Hepatic stellate cell (primary cell): Measurements from ENCODE around the gene RAP1B.
A peak's percentile ranks its signal among the peaks of the same experiment; 100 is the strongest.
"Not testable (repeated sequence)": the region's sequence is repeated elsewhere in the genome, so short reads cannot be mapped to it uniquely, and the experiment has no call there.

ENCODE experiments used
- DNase-seq: peaks from one replicate; pipeline ENCODE4 v3.0.0; 2011; ENCODE audit warnings: low spot score

RAP1B gene

DNA sequence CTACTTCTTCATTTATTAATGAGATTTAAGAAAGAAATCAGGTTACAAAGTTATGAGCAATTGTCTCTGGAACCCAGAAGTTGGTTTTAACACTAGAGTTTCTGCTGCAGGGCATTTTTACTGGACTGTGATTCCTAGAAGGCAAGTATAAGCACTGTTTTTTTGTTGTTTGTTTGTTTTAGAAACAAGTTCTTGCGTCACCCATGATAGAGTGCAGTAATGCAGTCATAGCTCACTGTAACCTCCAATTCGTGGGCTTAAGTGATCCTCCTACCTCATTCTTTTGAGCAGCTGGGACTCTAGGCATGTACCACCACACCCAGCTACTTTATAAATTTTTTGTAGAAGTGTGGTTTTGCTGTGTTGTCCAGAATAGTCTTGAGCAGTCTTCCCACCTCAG lies 25.6 kb downstream of the RAP1B start:
- DNase-seq = no peak

DNA sequence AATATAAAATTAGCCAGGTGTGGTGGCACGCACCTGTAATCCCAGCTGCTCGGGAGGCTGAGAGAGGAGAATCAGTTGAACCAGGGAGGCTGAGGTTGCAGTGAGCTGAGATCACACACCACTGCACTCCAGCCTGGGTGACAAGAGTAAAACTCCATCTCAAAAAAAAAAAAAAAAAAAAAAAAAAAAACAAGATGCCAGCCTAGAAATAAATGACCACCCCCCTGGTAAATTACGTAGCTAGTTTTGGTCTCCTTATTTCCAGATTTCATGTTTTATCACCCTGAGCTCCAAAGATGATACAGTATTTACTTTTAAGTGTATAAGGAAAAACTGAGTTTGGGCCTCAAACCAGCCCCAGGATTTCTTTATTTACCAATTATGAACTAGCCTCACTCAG lies 26.7 kb downstream of the RAP1B start:
- DNase-seq = not testable (repeated sequence)

DNA sequence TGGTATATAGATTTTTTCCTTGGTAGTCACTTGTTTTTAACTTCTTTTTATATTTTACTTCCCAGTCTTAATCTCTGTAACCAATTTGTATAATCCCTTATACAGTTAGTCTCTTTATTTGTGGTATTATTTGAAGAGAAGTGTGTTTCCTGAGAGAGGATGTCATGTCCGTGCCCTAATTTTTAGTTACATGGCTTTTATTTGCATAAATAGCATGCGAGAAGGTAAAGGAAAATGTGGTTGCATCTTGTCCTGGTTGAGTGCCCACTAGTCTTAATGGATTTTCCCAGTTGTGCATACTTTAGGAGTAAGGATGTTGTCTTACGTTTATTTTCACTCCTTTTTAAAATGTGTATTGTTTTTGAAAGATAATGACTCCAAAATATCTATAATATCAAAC lies 27.5 kb downstream of the RAP1B start:
- no peak for DNase-seq

DNA sequence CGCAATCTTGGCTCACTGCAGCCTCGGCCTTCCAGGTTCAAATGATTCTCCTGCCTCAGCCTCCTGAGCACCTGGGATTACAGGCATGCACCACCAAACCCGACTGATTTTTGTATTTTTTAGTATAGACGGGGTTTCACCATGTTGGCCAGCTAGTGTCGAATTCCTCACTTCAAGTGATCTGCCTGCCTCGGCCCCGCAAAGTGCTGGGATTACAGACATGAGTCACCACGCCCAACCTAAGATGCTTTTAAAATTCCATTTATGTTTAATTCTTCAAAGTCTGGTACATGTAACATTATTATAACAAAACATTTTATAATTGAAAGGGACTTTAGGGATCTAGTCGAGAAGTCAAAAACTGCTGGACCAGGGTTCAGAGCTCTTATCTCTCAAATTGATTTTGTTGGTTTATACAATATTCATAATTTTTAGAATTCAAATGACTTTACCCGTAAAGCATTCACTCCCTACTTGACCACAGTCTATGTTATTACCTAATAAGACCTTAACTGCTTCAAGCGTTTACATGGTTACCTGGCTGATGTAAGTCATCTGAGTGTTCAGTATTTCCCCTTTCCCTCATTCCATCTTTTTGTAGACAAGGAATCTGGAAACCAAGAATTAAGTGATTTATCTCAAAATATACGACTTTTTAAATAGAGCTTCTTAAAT lies 28.2 kb downstream of the RAP1B start:
- no peak for DNase-seq

DNA sequence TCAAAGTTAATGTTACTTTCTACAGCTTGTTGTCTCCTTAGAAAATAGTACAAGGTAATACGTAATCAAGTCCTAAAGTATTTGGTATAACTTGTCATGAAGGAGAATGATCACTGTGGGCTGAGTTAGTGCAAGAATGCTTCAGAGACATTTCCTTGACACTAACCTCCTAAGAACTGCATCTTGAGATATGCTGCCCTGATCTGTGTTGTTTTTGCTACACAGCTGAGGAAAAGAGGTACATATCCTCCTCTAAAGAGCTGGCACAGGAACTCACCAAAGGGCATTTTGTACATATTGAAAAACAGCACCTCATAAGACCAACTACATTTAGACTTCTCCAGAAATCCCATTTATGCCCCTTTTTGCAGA lies 28.7 kb downstream of the RAP1B start:
- DNase-seq = no peak

DNA sequence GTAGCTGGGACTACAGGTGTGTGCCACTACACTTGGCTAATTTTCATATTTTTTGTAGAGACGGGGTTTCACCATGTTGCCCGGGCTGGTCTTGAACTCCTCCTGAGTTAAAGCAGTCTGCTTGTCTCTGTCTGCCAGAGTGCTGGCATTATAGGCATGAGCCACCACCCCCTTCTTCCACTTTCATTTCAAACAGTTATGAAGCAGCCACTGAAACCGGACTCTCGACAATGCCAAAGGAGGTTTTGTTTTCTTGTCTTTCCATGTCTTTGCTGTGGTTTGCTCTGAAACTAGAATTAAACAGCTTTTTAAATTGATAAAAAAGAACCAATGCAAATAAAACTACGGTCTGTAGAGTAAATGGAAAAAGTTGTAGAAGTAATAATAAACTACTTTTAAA lies 30.4 kb downstream of the RAP1B start:
- no peak for DNase-seq

DNA sequence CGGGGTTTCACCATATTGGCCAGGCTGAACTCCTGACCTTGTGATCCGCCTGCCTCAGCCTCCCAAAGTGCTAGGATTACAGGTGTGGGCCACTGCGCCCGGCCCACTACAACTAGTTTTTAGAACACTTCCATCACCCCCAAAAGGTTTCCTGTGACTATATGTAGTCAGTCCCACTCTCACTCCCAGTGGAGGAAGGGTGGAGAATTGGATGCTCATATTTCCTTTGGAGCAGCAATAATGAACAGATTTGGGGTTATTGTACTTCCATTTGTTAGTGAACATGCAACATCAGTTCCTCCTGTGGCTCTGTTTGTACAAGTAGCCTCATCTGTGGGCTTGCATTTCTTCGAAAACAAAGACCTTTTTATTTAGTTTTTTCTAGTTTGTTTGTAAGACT lies 35.8 kb downstream of the RAP1B start:
- no peak for DNase-seq

DNA sequence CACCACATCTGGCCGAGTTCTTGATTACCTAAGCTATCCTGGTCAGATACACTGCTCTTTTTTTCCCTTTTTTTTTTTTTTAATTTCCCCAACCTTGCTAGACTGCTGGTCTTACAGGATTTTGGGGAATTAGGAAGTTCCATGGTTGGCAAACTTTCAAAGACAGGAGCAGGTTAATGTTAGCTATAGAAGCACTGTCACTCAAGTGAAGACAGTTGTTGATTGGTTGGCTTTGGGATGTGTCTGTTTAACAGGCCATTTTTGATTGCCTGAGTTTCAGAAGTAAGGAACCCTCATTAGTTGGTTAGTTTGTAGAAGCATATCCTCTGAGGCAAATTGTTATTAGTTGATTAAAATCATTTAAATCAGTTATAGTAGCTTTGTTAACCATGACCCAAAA lies 36.8 kb downstream of the RAP1B start:
- DNase-seq = no peak

DNA sequence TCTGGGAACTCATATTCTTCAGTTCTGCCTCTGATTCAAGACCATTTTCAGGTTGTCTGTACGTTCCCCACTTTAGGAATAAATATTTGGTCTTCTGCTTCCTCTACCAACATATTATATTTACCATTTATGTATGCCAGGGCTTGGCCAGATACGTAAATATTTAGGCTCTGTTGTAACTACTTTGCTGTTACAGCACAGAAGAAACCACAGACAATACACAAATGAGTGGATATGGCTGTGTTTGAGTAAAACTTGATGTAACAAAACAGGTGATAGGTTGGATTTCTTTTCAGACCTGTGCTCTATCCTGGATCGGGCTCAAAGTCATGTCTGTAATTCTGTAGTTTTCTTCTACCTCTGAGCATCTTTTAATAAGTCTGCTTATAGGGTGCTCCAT lies 37.5 kb downstream of the RAP1B start:
- no peak for DNase-seq

DNA sequence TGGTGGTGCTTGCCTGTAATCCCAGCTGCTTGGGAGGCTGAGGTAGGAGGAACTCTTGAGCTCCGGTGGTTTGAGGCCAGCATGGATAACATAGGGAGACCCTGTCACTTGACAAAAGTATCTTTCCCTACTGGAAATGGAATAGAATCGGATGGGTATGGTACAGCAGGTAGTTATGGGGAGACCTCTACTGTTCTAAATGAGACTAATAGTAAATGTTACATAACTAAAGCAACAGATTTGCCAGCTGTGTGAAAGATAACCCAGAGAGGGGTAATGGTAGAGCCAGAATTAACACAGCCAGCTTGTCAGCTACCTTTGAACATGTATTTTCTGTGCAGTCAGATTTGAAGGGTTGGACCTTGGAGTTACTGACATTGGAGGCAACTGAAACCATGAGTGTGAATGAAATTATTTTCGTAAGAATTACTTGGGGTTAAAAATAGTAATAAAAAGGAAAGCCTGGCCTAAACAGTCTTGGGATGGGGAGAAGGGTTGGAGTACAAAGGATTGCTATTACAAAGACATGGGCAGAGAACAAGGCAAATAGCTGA lies 54.4 kb downstream of the RAP1B start:
- DNase-seq = no peak

DNA sequence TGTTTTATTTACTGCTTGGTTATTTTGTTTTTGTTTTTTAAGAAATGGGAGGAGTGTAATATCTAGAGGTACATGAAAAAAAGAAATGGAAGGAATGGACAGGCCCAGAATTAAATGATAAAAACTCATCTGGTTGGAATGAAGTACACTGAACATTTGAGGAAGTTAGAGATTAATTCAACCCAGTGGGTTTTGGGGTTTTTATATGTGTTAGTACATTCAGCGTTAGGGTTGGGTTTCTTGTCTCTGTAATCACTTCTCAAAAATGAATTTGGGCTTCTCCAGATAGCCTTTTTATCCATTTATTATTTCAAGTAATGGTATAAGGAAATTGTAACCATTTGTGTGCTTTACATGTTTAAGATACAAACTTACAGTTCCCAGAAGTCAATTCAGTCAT lies 56.6 kb downstream of the RAP1B start:
- DNase-seq = no peak

DNA sequence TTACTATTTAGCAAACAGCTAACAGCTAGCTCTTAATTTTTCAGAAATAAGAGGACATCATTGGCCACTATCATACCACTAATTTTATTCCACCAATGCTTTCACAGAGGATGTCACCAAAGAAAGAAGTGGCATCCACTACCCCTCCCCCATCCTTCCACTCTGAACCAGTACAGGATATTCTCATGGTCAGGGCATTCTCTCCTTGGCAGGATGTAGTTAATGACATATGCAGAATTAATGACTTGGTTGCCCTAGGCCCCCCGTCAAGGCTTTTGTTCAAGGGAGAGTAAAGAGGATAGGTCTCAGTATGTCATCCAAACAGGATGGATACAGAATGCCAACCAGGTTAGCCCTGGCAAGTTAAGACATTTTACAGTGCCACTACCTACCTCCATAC lies 57.2 kb downstream of the RAP1B start:
- no peak for DNase-seq

DNA sequence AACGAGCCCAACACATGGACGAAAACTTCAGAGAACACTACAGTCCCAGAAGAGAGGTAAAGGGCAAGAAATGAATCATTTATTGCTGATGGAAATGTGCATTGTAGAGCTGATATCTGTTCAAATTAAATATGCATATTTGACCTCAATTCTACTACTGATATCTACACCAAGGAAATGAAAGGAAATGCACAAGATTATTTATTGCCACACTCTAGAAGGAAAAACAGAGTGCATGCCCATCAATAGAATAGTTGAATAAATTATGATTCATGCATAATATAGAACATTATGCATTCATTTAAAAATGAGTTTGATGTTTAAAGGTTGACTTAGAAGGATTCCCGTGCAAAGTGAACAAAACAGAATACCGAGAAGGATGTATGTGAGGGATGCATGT lies 60.5 kb downstream of the RAP1B start:
- DNase-seq = no peak

DNA sequence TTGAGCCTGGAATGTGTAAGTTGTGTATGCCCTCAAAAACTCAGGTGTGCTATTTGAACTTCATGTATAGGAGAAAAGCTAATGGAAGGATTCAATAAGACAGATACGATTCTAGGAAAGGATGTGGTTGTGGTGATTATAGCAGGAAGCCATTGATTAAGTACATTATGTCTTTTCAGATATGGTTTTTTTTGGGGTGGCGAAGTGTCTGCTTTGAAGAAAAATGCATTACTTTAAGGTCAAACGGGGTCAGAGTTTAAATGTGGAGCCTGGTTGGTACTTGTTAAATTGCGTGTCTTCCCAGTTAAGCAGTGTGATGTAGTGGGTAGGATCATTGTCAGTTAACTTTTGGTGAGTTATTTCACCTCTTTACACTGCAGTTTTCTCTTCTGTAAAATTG lies 63.1 kb downstream of the RAP1B start:
- DNase-seq = no peak

DNA sequence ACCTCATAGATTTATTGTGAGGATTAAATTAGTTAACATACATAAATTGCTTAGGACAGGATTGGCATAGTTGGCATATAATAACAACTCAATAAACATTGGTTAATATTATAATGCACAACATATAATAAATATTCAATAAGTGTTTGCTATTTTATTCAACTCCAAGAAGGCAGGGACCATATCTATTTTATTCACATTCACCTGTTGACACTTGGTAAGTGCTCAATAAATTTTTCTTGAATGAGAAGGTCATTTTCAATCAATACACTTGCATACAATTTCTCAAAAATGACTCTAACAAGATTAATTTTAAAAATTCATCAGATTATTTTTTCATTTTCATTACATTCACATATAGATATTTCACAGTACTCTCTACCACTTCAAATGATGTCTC lies 63.7 kb downstream of the RAP1B start:
- no peak for DNase-seq

DNA sequence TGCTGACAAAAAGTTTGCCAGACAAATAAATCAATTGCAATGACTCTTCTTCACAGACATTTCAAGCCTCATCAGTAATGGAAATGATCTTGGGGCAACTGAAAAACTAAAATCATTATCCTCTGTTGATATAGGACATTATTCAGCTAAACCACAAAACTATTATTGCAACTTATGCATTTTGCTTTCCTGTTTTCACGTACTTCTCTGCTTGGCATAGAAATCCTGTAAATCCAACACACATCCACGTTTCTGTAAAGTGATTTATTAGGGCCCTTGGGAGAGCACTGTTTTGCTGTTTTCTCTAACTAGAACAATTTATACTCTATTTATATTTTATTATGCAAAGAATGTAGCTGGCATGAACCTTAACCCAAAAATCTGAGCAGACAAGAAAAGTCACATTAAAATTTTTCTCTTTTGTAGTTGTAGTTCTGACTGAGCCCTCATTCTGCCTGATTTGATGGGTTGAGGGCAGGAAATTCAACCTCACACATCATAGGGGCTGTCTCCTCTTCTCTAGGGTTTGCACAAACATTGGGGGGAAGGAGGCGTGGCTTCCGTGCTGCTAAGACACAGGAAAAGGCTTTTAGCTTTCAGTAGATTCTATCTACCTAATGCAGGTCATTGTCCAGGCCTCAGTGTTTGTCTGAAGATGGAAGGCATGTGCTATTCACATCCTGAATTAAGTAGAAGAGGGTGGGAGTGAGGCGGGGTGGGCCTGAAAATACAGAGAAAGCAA lies 64.6 kb downstream of the RAP1B start:
- no peak for DNase-seq

DNA sequence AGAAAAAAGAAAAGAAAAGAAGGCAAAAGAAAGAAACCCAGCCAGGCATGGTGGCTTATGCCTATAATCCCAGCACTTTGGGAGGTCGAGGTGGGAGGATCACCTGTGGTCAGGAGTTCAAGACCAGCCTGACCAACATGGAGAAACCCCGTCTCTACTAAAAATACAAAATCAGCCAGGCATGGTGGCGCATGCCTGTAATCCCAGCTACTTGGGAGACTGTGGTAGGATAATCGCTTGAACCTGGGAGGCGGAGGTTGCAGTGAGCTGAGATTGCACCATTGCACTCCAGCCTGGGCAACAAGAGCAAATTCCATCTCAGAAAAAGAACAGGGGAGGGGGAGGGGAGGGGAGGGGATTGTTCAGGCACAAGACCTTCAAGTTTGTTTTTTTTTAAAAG lies 66.2 kb downstream of the RAP1B start:
- DNase-seq = not testable (repeated sequence)

DNA sequence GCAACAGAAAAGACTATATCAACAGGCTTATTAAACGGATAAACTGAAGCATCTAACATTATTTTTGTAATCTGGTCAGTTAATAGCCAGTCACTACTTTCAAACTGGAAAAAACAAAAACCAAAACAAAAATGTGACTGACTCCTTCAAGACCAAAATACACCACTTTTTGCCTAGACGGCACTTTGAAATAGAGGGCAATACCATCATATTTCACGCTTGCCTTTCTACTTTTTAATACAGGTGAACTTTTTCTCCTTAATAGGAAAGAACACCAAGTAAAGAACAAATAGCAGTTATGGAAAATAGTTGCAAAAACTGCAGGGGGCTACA lies 75.5 kb downstream of the RAP1B start:
- DNase-seq = no peak

DNA sequence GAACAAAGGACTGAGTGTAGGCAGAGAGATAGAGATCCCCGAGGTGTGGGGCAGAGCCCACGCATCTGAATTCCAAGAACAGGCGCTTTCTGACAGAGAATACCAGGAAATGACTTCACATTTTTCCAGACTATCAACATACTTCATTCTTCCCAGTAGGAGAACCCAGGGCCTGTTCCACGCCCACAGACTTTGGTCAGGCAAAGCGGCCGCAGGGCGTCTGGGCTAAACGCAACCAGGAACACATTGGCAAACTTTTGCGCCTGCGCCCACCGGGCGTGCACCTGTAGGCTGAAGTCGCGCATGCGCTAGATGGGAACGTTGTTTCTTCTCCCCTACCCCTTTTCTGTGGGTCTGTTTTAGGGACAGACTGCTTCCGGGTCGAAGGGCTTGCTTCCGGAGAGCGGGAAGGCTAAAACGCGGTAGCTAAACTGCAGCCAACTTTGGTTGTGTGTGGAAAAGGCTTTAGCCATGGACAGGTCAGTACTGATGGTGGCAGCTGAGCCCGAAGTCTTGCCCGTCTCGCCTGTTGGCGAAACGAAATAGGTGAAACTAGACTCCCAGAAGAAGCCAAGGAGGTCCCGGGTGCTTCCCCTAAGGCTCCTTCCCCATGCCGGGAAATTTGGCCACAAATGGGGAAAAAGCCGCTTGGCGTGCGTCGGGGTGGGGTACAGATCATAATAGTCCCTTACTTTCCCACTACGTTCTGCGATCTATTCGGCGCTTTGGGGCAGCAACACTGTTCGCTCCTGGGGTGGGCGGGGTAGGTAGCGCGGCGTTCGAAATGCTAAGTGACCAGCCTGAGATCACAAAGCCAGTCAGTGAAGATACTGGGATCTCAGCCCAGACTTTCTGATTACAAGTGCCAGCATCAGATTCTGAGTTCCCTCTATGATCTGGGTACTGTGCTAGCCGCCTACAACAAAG lies 76.2 kb downstream of the RAP1B start, which contains the start of gene NUP107:
Gene NUP107 (plus strand): TSS at position 384 of the 927 bp plus-strand sequence. CDS start 88 bp downstream, at position 472.
- DNase-seq = peak; percentile 97

DNA sequence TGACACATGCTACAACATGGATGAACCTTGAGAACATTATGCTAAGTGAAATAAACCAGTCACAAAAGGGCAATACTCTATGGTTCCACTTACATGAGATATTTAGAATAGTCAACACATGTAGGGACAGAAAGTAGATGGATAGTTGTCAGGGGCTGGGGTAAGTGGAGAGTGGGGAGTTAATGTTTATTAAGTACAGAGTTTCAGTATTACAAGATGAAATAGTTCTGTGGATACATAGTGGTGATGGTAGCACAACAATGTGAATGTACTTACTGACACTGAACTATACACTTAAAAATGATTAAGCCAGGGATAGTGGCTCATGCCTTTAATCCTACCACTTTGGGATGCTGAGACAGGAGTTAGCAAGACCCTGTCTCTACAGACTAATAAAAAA lies 84.8 kb downstream of the RAP1B start:
- DNase-seq = no peak

DNA sequence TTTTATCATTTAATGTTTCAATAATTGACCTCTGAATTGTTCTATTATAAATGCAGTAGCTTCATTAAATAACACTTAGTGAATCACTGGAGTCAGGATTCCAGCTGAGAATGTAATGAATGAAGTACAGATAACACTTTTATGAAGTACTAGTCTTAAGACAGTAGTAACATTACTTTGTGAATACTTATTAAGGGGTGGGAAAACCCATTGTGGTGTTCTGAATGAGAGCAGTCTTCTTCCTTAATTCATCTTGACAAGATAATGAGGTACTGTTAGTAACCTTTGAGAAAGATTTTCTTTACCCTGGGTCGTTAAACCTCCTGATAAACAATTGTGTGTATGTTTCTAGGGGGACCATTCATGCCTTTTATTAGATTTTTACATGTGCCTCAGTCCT lies 88.8 kb downstream of the RAP1B start:
- DNase-seq = no peak
